ENCODE data around the gene KCNMA1. TPM values are rescaled to one million over a fixed set of nuclear protein-coding genes. Genes with fewer than 3 reads are reported as not detected.

KCNMA1 gene
- polyA plus RNA-seq, 1 of the 3 experiments (the other 2 are of a cell fraction): 107 TPM

GRCh38 chr10:77051837-77052236 is 585.8 kb downstream of the KCNMA1 start:
- DNase-seq: no peak
- POLR2A ChIA-PET: no interaction called here

DNA sequence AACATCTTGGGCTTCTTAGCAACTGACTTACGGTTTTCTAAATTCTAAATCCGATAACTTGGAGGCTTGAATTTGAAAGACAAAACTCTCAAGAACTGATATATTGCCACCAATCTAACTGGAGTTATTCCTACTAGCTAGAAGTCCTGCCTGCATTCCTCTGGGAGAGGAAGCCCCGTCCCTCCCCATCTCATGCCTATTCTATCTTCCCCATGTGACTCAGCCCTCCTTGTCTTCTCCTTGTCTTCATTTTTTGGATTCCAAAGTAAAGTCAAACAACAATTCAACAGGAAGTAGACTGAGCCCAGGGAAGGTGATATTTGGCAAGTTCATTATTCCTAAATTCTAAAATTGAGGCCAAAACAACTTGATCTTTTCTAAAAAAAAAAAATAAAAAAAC is 587.7 kb downstream of the KCNMA1 start:
- DNase-seq: no peak
- no peaks in the 10 kb centered on the region for H3F3A ChIP-seq (replicated peaks; ENCODE audit: insufficient read depth)
- H3K9me3 ChIP-seq: no peaks in the 10 kb centered on the region
- 0 out of 2 replicates have a peak overlapping the region, but pooled peaks have one; percentile 11 for H2AFZ ChIP-seq (ENCODE audit: low read depth)
- no peaks in the 10 kb centered on the region for H4K20me1 ChIP-seq (ENCODE audit: insufficient read depth)
- ChIA-PET POLR2A (no interaction called here), CTCF (interaction anchor here (1.4 to 1.5 kb wide), 2 partner anchors 12 to 15 kb away, joined by 4 read pairs; no protein-coding TSS in a partner anchor)
- TF ChIP-seq FOSL2 (IDR thresholded peaks at IDR 0.05; ENCODE audit: borderline replicate concordance, low read depth) (0 out of 2 replicates have a peak, but pooled peaks have one; percentile 2), CTCF (IDR thresholded peaks at IDR 0.05) (no peak)
- no peak overlapping the region for H3K4me3 ChIP-seq (ENCODE audit: low read depth in 2 of 2, low read length in 1 of 2)
- H3K27me3 ChIP-seq (ENCODE audit: insufficient read depth): no peaks in the 10 kb centered on the region
- no peak overlapping the region for H3K9ac ChIP-seq
- H3K27ac ChIP-seq (ENCODE audit: low read depth in 2 of 2, low read length in 1 of 2): no peak overlapping the region
- peaks cover 5 to 8% of the 10 kb centered on the region in 2 experiments; a peak in 3 of 4 replicates for H3K4me1 ChIP-seq (ENCODE audit: control insufficient read depth in 1 of 2, insufficient read depth in 2 of 2, low read depth in 1 of 2, low read length in 1 of 2)
- H3K79me2 ChIP-seq (ENCODE audit: insufficient read depth): no peaks in the 10 kb centered on the region
- H3K9me2 ChIP-seq: no peaks in the 10 kb centered on the region
- peaks cover 0 to 22% of the 10 kb centered on the region in 2 experiments for H3K36me3 ChIP-seq (replicated peaks in 1 of 2; ENCODE audit: control insufficient read depth in 1 of 2, insufficient read depth in 2 of 2, low read length in 1 of 2)
- H3K4me2 ChIP-seq: no peak overlapping the region
- 93% methylated on average over 3 of the region's 3 CpGs for WGBS (ENCODE audit: low lambda C conversion rate)

More at GRCh38 chr10:77051837-77052236, 585.8 kb downstream of the KCNMA1 start:
- Histone ChIP-seq H3K9me3 (no peaks in the 10 kb centered on the region), H3K4me1 (ENCODE audit: control insufficient read depth in 1 of 2, insufficient read depth in 2 of 2, low read depth in 1 of 2, low read length in 1 of 2) (peaks cover 0 to 5% of the 10 kb centered on the region in 2 experiments; a peak in 2 of 4 replicates), H2AFZ (ENCODE audit: low read depth) (no peak overlapping the region), H3K27me3 (ENCODE audit: insufficient read depth) (no peaks in the 10 kb centered on the region), H3K4me2 (no peak overlapping the region), H3K4me3 (ENCODE audit: low read depth in 2 of 2, low read length in 1 of 2) (no peak overlapping the region), H3K27ac (ENCODE audit: low read depth in 2 of 2, low read length in 1 of 2) (no peak overlapping the region), H3K79me2 (ENCODE audit: insufficient read depth) (no peaks in the 10 kb centered on the region), H3K36me3 (replicated peaks in 1 of 2; ENCODE audit: control insufficient read depth in 1 of 2, insufficient read depth in 2 of 2, low read length in 1 of 2) (peaks cover 0 to 25% of the 10 kb centered on the region in 2 experiments), H3K9ac (no peak overlapping the region), H4K20me1 (ENCODE audit: insufficient read depth) (no peaks in the 10 kb centered on the region), H3F3A (replicated peaks; ENCODE audit: insufficient read depth) (no peaks in the 10 kb centered on the region), H3K9me2 (no peaks in the 10 kb centered on the region)
- CTCF ChIA-PET: interaction anchor here (1.0 to 1.7 kb wide), 2 partner anchors 10 to 11 kb away, joined by 3 to 5 read pairs; no protein-coding TSS in a partner anchor
- TF ChIP-seq YY1 (IDR thresholded peaks at IDR 0.05; ENCODE audit: low read depth) (no peak), RXRA (IDR thresholded peaks at IDR 0.05; ENCODE audit: borderline replicate concordance, low read depth) (no peak), NFIC (IDR thresholded peaks at IDR 0.05; ENCODE audit: borderline replicate concordance) (no peak), FOSL2 (IDR thresholded peaks at IDR 0.05; ENCODE audit: borderline replicate concordance, low read depth) (no peak), FOXM1 (IDR thresholded peaks at IDR 0.05; ENCODE audit: low read depth) (no peak), USF1 (IDR thresholded peaks at IDR 0.05; ENCODE audit: borderline replicate concordance, low read depth) (no peak), GABPA (IDR thresholded peaks at IDR 0.05; ENCODE audit: low read depth) (no peak), TCF12 (IDR thresholded peaks at IDR 0.05) (no peak), ELF1 (IDR thresholded peaks at IDR 0.05) (no peak), NRF1 (IDR thresholded peaks at IDR 0.05; ENCODE audit: low read depth, low read length) (no peak), TAF1 (IDR thresholded peaks at IDR 0.05; ENCODE audit: borderline replicate concordance, low read depth, low read length) (no peak), RFX5 (IDR thresholded peaks at IDR 0.05; ENCODE audit: low read length) (no peak), MXI1 (IDR thresholded peaks at IDR 0.05; ENCODE audit: low read depth, low read length) (no peak)
- TF ChIP-seq, protein P1, sequence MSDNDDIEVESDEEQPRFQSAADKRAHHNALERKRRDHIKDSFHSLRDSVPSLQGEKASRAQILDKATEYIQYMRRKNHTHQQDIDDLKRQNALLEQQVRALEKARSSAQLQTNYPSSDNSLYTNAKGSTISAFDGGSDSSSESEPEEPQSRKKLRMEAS (IDR thresholded peaks at IDR 0.05; ENCODE audit: low read depth): no peak

All from SK-N-SH (cell line).